Activated naive CD4-positive, alpha-beta T cell treated with anti-CD3 and anti-CD28 coated beads, Interleukin-2, amount 10 ng/mL, durations not matched to agents 7 days and 5 days (primary cell): Measurements from ENCODE around the gene C19orf18.
A peak's percentile ranks its signal among the peaks of the same experiment; 100 is the strongest.
"Not testable (repeated sequence)": the region's sequence is repeated elsewhere in the genome, so short reads cannot be mapped to it uniquely, and the experiment has no call there.

Source experiments
- CTCF ChIA-PET: fragments of 350-600 bp; sonication (Branson Sonifier 250); formaldehyde crosslinking; loops from one replicate; lab custom pipeline; 2021; ENCODE audit warnings: antibody characterized with exemption; lab: Charles Lee
- DNase-seq: peaks from one replicate; pipeline ENCODE4 v3.0.0-alpha.2; 2020
- H3K27ac Mint-ChIP-seq: one replicate; pipeline ENCODE4 v1.8.0; 2021; ENCODE audit warnings: mild to moderate bottlenecking, moderate library complexity, mixed read lengths
- H3K27me3 Mint-ChIP-seq: one replicate; pipeline ENCODE4 v1.8.0; 2021; ENCODE audit warnings: mild to moderate bottlenecking, mixed read lengths
- H3K36me3 Mint-ChIP-seq: one replicate; pipeline ENCODE4 v1.8.0; 2021; ENCODE audit warnings: mixed read lengths
- H3K4me1 Mint-ChIP-seq: one replicate; pipeline ENCODE4 v1.8.0; 2021; ENCODE audit warnings: mixed read lengths
- H3K4me3 Mint-ChIP-seq: one replicate; pipeline ENCODE4 v1.8.0; 2021; ENCODE audit warnings: mild to moderate bottlenecking, moderate library complexity, mixed read lengths
- H3K9me3 Mint-ChIP-seq: one replicate; pipeline ENCODE4 v1.8.0; 2021; ENCODE audit warnings: mixed read lengths

Gene C19orf18

GRCh38 chr19:57927587-57927986 is 46.7 kb downstream of the C19orf18 start:
- Mint-ChIP-seq H3K27me3 (no peaks in the 10 kb centered on the region), H3K4me3 (no peak overlapping the region), H3K36me3 (peaks cover 38% of the 10 kb centered on the region), H3K27ac (no peak overlapping the region), H3K9me3 (peaks cover 66% of the 10 kb centered on the region), H3K4me1 (no peaks in the 10 kb centered on the region)
- no peak for DNase-seq
- CTCF ChIA-PET, result no interaction called here

DNA sequence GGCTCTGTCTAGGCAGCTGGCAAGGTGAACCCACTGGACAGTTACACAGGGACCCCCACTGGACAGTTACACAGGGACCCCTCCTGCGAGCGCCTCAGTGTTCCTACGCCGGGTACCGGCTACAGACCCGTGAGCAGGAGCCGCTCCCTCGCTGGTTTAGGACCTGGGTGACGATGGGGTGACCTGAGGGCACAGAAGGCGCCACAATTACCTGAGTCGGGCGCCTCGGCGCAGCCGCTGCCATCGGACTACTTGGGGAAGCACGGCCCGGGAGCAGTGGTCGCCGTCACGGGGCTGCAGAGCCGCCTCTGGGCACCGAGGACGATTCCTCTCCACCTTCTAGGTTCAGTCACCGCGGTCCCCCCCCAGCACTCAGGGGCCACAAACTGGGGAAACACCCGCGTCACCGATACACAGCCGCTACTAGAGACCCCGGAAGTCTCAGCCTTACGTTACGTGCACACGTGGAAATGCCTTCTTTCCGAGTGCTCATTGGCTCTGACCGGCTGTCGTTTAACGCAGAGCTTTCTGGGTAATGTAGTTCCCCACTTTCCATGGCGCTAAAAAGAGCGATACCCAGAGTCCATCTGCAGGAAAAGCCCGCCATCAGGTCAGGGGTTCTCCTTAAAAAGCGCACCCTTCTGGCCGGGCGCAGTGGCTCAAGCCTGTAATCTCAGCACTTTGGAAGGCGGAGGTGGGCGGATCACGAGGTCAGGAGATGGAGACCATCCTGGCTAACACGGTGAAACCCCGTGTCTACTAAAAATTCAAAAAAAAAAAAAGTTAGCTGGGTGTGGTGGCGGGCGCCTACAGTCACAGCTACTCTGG is 58.0 kb downstream of the C19orf18 start, which contains the start of gene ZNF417:
ZNF417 (minus strand) TSS at position 425 of the 828 bp plus-strand sequence; CDS start at position 244, 181 bp downstream.
- CTCF ChIA-PET, result interaction anchor here (1.1 to 1.4 kb wide), 3 partner anchors 13 to 278 kb away, joined by 3 to 4 read pairs (median 3); no protein-coding TSS in a partner anchor
- Mint-ChIP-seq H3K36me3 (peaks cover 63% of the 10 kb centered on the region), H3K4me1 (peaks cover 27% of the 10 kb centered on the region), H3K9me3 (peaks cover 58% of the 10 kb centered on the region), H3K4me3 (peak within 1 kb of the TSS; percentile 89), H3K27ac (peak within 1 kb of the TSS; percentile 95)
- DNase-seq, result peak; percentile 91
- H3K27me3 Mint-ChIP-seq, result not testable (repeated sequence)

DNA sequence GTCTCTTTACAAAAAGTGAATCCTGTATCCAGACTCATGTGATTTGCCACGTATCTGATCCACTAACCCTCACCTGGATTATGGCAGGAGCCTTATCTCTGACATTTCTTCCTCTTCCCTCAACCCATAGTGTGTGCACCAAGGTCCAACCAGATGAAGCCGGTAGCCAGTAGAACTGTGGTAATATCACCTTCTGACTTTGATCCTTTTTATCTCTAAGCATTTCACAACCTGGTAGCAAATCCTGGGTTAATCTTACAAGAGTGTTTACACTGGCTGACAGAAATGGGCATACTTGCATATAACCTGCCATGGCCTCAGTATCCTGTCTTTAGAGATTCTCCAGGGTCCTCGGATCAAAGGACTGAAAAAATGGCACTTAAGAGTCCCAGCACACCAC is 59.8 kb downstream of the C19orf18 start:
- CTCF ChIA-PET, result interaction anchor here (1.4 kb wide), 1 partner anchor 11 kb away, joined by 4 read pairs; no protein-coding TSS in a partner anchor
- no peak for DNase-seq

More for the DNA sequence above, 59.8 kb downstream of the C19orf18 start:
- peak overlapping the region; percentile 89 for H3K4me3 Mint-ChIP-seq
- H3K9me3 Mint-ChIP-seq, result peaks cover 57% of the 10 kb centered on the region
- H3K4me1 Mint-ChIP-seq, result peaks cover 27% of the 10 kb centered on the region
- no peak overlapping the region for H3K27ac Mint-ChIP-seq
- no peaks in the 10 kb centered on the region for H3K27me3 Mint-ChIP-seq
- H3K36me3 Mint-ChIP-seq, result peaks cover 72% of the 10 kb centered on the region
